Stimulated activated CD4-positive, alpha-beta T cell treated with anti-CD3 and anti-CD28 coated beads, Interleukin-2, amount 100 ng/mL, for 4 hours (primary cell): ENCODE data around the gene GINS1.

Experiments used
- DNase-seq: peaks from one replicate; pipeline ENCODE4 v3.0.0-alpha.2; 2020; ENCODE audit warnings: low read depth

GINS1 gene

DNA sequence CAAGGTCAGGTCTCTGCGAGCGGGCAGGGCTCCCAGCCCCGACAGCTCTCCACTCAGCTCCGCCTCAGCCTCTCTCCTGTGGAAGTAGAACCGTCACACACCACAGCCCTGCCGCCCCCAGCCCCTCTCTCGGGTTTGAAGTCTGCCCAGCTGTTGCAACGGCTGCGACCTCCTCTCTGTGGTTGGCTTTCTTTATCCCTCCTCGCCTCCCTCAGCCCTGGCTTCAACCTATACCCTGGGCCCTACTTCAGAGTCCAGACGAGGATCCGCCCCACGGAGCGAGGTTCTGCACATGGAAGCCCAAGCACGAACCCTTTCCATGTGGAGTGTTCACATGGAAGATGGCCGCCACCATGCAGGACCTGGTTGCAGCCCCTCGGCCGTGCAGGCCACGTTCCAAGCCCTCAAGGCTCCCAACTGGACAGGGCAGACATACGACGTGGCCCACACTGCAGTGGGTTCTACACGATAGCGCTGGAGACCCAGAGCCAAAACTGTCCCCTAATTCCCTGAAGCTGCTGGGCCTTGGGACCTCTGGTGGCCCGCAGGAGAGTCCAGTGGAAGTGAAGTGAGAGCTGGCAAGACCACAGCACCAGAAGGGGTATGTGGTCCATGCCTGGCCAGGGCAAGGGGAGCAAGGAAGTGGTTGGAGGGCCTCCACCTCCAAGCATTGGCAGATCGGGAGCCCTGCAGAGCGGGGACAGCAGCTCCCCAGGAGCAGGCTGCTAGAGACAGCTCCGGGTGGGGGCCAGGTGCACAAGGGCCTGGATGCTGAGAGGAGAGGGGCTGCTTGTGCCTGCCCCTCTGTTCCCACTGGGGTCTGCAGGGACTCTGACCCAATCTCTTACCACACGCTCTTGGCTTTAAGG lies 69.8 kb downstream of the GINS1 start:
- no peak for DNase-seq

- DNase-seq = no peak
These were observed 71.6 kb downstream of the GINS1 start for GRCh38 chr20:25478889-25479568.

DNA sequence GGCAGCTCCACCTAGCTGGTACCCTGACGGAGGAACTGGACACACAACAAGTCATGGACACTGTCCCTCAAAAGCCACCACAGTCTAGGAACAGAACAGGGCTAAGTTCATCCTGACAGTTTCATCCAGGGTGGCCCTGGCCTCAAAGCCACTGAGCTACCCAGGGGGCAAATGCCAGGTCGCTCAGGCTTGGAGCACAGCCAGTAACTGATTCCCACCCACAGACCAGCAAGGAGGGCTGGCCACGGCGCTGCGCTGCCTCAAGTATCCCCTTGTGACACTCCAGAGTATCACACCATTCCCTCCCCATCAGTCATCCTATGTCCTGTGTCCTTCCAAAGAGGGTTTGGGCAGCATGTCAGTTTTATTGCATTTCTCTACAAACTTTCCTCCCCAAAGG lies 72.2 kb downstream of the GINS1 start:
- no peak for DNase-seq

- DNase-seq = no peak
These were observed 72.7 kb downstream of the GINS1 start for GRCh38 chr20:25480156-25480555.

GRCh38 chr20:25480797-25481196 lies 73.3 kb downstream of the GINS1 start:
- DNase-seq = no peak

DNA sequence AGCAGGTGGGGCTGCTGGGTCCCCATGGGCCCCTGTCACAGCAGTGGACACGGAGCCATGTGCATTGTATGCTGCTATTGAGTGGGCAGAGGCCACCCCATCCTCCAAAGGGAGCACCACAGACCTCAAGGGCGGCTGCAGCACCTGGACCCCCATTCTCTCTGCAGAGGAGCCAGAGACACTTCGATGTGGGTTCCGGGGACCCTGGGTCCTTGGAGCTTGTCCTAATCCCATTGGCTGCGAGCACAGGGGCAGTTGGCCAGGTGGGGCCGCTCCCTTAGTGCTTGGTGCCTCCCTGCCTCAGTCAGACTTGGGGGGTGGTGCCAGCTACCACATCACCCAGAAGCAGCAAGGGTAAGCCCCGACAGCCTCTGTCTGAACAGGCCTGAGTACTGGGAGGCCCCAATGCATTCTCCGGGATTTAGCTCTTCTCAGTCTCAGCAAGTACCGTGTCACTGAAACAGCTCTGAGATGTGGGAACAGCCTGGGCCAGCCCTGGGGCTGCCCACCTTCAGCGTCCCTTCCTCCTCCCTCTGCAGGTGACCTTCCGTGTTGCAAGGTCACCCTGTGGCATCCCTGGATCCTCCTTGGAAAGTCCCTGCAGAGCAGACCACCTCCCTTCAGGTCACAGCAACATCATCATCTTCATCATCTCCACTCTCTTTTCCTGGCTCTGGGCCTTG lies 73.9 kb downstream of the GINS1 start:
- DNase-seq = no peak

- no peak for DNase-seq
These were observed 74.4 kb downstream of the GINS1 start for GRCh38 chr20:25481918-25482253.

GRCh38 chr20:25483431-25484132 lies 76.1 kb downstream of the GINS1 start:
- DNase-seq = no peak

GRCh38 chr20:25484224-25484846 lies 76.9 kb downstream of the GINS1 start:
- no peak for DNase-seq

DNA sequence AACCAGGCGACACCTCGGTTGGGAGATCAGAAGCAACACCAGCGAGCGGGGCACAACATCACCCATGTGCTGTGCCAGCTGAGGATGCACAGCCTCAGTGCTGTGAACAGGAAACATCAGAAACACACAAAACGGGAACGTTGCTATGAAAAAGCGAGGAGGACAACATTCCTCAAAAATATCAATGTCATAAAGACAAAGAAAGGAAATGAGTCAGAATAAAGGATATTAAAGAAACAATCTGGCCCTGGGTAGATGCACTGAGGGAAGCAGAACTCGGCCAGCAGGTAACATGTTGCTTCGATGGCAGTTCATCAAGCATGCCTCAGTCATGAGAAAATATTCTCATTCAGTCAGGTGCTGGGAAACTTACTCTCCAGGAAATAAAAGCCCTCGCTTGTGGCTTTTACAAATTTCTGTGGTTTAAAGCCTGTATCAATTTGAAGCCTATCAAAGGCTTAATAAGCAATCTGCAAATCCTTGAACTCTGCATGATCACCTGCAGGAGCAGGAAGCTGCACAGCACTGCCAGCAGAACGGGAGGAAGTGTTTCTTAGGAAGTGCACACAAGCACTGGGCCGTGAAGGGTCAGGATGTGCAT lies 77.5 kb downstream of the GINS1 start:
- no peak for DNase-seq

DNA sequence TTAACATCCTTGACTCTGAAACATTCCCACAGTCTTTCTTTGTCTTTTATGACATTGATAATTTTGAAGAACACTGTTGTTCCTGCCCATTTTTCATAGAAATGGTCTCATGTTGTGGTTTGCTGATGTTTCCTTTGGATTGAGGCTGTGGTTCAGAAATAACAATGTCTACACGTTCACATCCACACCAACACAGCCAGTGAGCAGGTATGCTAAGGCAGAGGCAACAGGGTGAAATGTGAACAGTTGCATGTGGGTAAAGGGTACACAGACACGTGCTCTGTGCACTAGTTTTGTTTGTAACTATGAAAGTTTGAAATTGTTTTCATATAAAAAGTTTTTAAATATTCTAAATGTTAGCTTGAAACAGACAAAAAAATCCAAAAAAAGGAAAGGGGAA lies 78.4 kb downstream of the GINS1 start:
- no peak for DNase-seq

- DNase-seq = no peak
These were observed 78.9 kb downstream of the GINS1 start for GRCh38 chr20:25486377-25486776.

- DNase-seq = no peak
These were observed 79.8 kb downstream of the GINS1 start for GRCh38 chr20:25487306-25487705.

GRCh38 chr20:25487975-25488374 lies 80.5 kb downstream of the GINS1 start:
- DNase-seq = no peak

DNA sequence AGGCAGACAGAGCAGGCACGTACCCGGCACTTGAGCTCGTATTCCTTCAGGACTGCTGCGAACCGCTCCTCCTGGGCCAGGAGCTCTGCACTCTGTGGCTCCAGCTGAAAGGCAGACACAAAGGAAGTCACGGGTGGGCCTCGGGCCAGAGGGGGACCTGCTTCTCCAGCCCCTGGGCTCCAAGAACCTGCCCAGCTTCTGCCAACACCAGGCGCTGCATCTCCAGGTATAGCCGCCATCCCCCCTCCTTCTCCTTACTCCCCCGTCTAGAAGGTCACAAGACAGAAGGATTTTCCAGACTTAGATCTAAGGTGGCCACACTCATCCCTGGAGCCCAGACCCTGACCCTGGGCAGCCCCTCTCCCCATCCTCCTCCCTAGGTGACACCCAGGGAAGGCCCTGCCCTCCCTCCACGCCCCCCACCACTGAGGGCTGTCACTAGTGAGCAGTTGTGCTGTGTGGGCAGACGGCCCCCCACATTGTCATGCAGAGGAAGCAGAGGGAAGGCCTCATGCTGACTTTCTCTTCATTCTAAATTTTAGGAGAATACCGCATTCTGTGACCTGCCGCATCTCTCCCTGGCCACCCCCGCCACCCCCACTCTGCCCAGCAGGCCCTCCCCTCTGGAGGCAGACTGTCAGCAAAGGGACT lies 81.9 kb downstream of the GINS1 start:
- no peak for DNase-seq

DNA sequence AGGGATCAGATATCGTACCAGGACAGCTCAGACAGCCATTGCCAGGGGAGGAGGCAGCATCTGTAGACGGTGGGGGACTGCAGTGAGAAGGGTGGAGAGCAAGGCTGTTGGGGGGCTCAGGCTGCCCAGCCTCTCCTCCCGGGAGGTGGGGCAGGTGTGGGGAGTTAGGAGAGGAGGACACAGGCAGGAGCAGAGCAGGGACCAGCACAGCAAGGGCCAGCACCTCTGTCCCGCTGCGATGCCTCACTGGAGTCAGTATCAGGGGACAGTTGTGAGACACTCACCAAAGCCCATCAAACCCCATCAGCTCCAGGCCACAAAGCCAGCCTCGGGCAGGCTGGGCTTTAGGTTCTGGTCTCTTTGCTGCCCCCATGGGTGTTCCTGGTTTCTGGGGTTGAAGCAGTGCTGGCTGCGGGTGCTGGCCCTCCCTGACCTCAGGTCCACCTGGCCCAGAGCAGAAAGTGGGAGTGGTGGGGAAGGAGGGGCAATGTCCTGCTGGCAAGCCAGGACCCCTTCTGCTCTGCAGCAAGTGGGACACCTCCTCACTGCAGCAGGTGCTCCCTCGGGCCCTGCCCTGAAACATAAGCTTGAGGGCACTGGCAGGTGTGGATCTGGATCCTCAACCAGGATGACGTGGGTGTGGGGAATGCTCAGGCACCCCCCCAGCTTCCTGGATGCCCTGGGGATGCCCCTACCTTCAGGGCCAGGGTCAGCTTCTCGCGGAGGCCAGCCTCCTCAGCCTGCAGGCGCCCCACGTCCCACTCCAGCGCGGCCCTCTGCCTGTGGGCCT lies 83.4 kb downstream of the GINS1 start:
- no peak for DNase-seq

DNA sequence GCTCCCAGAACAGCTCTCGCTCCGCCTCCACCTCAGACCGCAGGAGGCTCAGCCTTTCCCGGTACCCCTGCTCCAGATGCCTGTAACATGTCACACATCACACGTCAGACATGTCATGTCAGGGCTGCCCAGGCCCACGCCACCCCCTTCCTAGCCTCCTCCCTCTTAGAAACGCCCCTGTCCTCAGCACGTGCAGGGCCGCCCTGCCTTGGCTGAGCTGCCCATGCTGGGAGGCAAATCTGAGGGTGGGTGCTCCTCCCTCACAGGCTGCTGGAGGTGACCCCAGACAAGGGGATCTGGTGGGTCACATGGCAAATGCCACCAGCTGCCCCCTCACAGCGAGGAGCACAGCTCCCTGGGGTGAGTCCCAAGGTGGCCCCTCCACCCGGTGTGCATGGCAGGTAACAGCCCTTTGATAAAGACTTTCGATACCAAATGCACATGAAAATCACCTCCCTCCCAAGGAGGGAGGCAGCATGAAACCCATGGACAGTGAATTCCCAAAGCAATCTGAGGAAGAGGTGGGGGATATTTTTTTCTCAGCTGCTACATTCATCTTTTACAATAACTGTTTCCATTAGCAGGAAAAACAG lies 84.1 kb downstream of the GINS1 start:
- DNase-seq = no peak

GRCh38 chr20:25493137-25493536 lies 85.7 kb downstream of the GINS1 start:
- DNase-seq = no peak

GRCh38 chr20:25493748-25494505 lies 86.5 kb downstream of the GINS1 start:
- DNase-seq = no peak
